GM18508 (cell line): Measurements from ENCODE around the gene DDX55.
"Not testable (repeated sequence)": the region's sequence is repeated elsewhere in the genome, so short reads cannot be mapped to it uniquely, and the experiment has no call there.

Experiments used
- ATAC-seq: cut with Tn5 transposase; IDR thresholded peaks from one replicate; pipeline ENCODE4 v1.9.1; 2021; ENCODE audit warnings: moderate number of reproducible peaks; ENCODE audit not compliant: insufficient read depth, unreplicated experiment

DDX55 gene

GRCh38 chr12:123601602-123602489 lies at the start of gene DDX55:
TSS of gene DDX55 (plus strand) at chr12:123602099. CDS start at chr12:123602149, 50 bp downstream.
- ATAC-seq: peak; percentile 77

GRCh38 chr12:123554136-123554535 lies 47.8 kb upstream of the DDX55 start:
- not testable (repeated sequence) for ATAC-seq

GRCh38 chr12:123554843-123555242 lies 47.1 kb upstream of the DDX55 start:
- not testable (repeated sequence) for ATAC-seq

GRCh38 chr12:123558487-123558886 lies 43.4 kb upstream of the DDX55 start:
- not testable (repeated sequence) for ATAC-seq

GRCh38 chr12:123559468-123559867 lies 42.4 kb upstream of the DDX55 start:
- ATAC-seq: no peak

GRCh38 chr12:123571343-123571813 lies 30.5 kb upstream of the DDX55 start:
- ATAC-seq: no peak

GRCh38 chr12:123572391-123572790 lies 29.5 kb upstream of the DDX55 start:
- no peak for ATAC-seq

GRCh38 chr12:123573870-123574269 lies 28.0 kb upstream of the DDX55 start:
- ATAC-seq: no peak

- ATAC-seq: no peak
Observed at GRCh38 chr12:123576611-123577010, 25.3 kb upstream of the DDX55 start.

GRCh38 chr12:123578243-123578642 lies 23.7 kb upstream of the DDX55 start:
- no peak for ATAC-seq

GRCh38 chr12:123578829-123579228 lies 23.1 kb upstream of the DDX55 start:
- ATAC-seq: not testable (repeated sequence)

GRCh38 chr12:123580772-123581171 lies 21.1 kb upstream of the DDX55 start:
- no peak for ATAC-seq

GRCh38 chr12:123591702-123592481 lies 10.0 kb upstream of the DDX55 start:
- ATAC-seq: no peak

GRCh38 chr12:123595729-123596128 lies 6.2 kb upstream of the DDX55 start:
- no peak for ATAC-seq

- no peak for ATAC-seq
Observed at GRCh38 chr12:123597100-123597499, 4.8 kb upstream of the DDX55 start.

GRCh38 chr12:123598522-123598921 lies 3.4 kb upstream of the DDX55 start:
- ATAC-seq: no peak

GRCh38 chr12:123599310-123599709 lies 2.6 kb upstream of the DDX55 start:
- ATAC-seq: no peak

- ATAC-seq: no peak
Observed at GRCh38 chr12:123599721-123600120, 2.2 kb upstream of the DDX55 start.

- ATAC-seq: no peak
Observed at GRCh38 chr12:123602651-123603195, 824 bp downstream of the DDX55 start.

- not testable (repeated sequence) for ATAC-seq
Observed at GRCh38 chr12:123603495-123603894, 1.6 kb downstream of the DDX55 start.

GRCh38 chr12:123607756-123608155 lies 5.9 kb downstream of the DDX55 start:
- ATAC-seq: no peak
